ENCODE results near the gene EXPH5. TPM values are rescaled to one million over a fixed set of nuclear protein-coding genes. Genes with fewer than 3 reads are reported as not detected.

The EXPH5 gene
- total RNA-seq, 1 experiment from 2014 or later = 18.1 TPM

DNA sequence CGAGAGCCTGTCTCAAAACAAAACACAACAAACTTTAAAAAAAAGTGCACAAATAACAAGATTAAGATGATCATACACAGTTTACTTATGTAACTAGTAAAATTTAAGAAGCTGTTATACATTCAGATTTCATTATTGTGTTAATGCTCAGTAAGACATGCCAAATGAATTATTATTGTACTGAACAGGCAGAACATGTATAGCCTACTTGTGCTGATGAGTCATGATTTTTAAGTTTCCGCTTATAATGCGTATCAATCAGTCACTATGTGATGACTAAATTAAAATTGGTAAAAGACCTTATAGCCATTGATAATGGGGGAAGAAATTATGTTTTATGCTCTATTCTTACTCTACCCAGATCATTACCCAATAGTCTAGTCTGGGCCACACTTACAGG, 20.5 kb upstream of the EXPH5 start:
- BruUV-seq (replicated peaks) = no TSS peak
- ChIA-PET POLR2A (no interaction called here), CTCF (no interaction called here)
- H3K4me1 Mint-ChIP-seq (ENCODE audit: low read depth, unreplicated experiment) = peaks cover 8% of the 10 kb centered on the region
- no peak for DNase-seq
- no peaks in the 10 kb centered on the region for H3K9me3 Mint-ChIP-seq (ENCODE audit: unreplicated experiment)
- no peak overlapping the region for H3K27ac Mint-ChIP-seq (ENCODE audit: unreplicated experiment)
- no peak overlapping the region for H3K4me3 Mint-ChIP-seq (ENCODE audit: unreplicated experiment)
- Histone ChIP-seq H3K9me3 (no peaks in the 10 kb centered on the region), H3K4me3 (ENCODE audit: low read depth, low read length) (no peak overlapping the region), H3K4me1 (peaks cover 15% of the 10 kb centered on the region), H3K27me3 (replicated peaks; ENCODE audit: control insufficient read depth, insufficient read depth, low read length) (no peaks in the 10 kb centered on the region), H3K36me3 (ENCODE audit: control insufficient read depth, insufficient read depth, low read length) (no peaks in the 10 kb centered on the region)
- no peaks in the 10 kb centered on the region for H3K36me3 Mint-ChIP-seq (ENCODE audit: insufficient read depth, unreplicated experiment)
- no peaks in the 10 kb centered on the region for H3K27me3 Mint-ChIP-seq (ENCODE audit: insufficient read depth, unreplicated experiment)
- intact Hi-C loops (cut with micrococcal nuclease; ENCODE audit: unreplicated experiment) = no loop called here
- TF ChIP-seq, protein P1, sequence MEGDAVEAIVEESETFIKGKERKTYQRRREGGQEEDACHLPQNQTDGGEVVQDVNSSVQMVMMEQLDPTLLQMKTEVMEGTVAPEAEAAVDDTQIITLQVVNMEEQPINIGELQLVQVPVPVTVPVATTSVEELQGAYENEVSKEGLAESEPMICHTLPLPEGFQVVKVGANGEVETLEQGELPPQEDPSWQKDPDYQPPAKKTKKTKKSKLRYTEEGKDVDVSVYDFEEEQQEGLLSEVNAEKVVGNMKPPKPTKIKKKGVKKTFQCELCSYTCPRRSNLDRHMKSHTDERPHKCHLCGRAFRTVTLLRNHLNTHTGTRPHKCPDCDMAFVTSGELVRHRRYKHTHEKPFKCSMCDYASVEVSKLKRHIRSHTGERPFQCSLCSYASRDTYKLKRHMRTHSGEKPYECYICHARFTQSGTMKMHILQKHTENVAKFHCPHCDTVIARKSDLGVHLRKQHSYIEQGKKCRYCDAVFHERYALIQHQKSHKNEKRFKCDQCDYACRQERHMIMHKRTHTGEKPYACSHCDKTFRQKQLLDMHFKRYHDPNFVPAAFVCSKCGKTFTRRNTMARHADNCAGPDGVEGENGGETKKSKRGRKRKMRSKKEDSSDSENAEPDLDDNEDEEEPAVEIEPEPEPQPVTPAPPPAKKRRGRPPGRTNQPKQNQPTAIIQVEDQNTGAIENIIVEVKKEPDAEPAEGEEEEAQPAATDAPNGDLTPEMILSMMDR (IDR thresholded peaks at IDR 0.05; ENCODE audit: insufficient read depth in 1 of 2, low read depth in 1 of 2, low read length in 1 of 2, severe bottlenecking in 1 of 2, unreplicated experiment in 1 of 2) = no peak

DNA sequence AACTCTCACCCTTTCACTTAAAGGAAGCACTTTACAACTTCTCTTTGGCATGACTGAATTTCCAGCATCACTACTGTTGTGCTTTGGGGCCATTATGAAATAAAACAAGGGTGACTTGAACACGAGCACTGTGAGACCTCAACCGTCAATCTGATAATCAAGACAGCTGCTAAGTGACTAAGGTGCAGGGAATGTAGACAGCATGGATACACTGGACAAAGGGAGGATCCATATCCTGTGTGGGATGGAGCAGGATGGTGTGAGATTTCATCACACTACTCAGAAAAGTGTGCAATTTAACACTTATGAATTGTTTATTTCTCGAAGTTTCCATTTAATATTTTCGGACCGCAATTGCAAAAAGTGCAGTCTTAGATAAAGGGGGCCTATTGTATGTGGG, 16.1 kb upstream of the EXPH5 start:
- no peak for DNase-seq

DNA sequence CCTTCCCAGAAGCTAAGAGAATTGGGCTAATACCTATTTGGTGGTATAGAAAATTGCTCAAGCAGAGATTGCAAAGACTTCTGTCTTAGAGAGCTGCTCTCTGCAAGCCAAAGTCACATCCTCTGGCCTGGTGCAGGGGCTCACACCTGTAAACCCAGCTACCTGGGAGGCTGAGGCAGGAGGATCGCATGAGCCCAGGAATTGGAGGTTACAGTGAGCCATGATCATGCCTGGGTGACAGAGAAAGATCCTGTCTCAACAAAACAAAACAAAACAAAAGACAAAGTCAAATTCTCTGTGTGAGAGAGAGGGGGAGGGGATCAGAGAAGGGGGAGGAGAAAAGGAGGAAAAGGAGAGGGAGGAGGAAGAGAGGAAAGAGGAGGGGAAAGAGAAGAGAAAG, 15.0 kb upstream of the EXPH5 start:
- BruUV-seq (replicated peaks) = no TSS peak
- Mint-ChIP-seq H3K27me3 (ENCODE audit: insufficient read depth, unreplicated experiment) (no peaks in the 10 kb centered on the region), H3K27ac (ENCODE audit: unreplicated experiment) (no peak overlapping the region), H3K4me1 (ENCODE audit: low read depth, unreplicated experiment) (peaks cover 25% of the 10 kb centered on the region), H3K9me3 (ENCODE audit: unreplicated experiment) (no peaks in the 10 kb centered on the region), H3K4me3 (ENCODE audit: unreplicated experiment) (no peak overlapping the region), H3K36me3 (ENCODE audit: insufficient read depth, unreplicated experiment) (no peaks in the 10 kb centered on the region)
- CTCF ChIA-PET = no interaction called here
- no peaks in the 10 kb centered on the region for H3K27me3 ChIP-seq (replicated peaks; ENCODE audit: control insufficient read depth, insufficient read depth, low read length)
- TF ChIP-seq, protein P1 (IDR thresholded peaks at IDR 0.05; ENCODE audit: insufficient read depth in 1 of 2, low read depth in 1 of 2, low read length in 1 of 2, severe bottlenecking in 1 of 2, unreplicated experiment in 1 of 2) = no peak
- H3K9me3 ChIP-seq = no peaks in the 10 kb centered on the region
- H3K36me3 ChIP-seq (ENCODE audit: control insufficient read depth, insufficient read depth, low read length) = no peaks in the 10 kb centered on the region
- POLR2A ChIA-PET = no interaction called here
- no peak for DNase-seq
- peaks cover 15% of the 10 kb centered on the region; the same call in 1 of the 2 replicates for H3K4me1 ChIP-seq
- intact Hi-C loops (cut with micrococcal nuclease; ENCODE audit: unreplicated experiment) = no loop called here
- no peak overlapping the region for H3K4me3 ChIP-seq (ENCODE audit: low read depth, low read length)

More for the DNA sequence above, 16.1 kb upstream of the EXPH5 start:
- Histone ChIP-seq H3K4me3 (ENCODE audit: low read depth, low read length) (no peak overlapping the region), H3K9me3 (no peaks in the 10 kb centered on the region), H3K4me1 (peaks cover 15% of the 10 kb centered on the region; the same call in 1 of the 2 replicates), H3K36me3 (ENCODE audit: control insufficient read depth, insufficient read depth, low read length) (no peaks in the 10 kb centered on the region), H3K27me3 (replicated peaks; ENCODE audit: control insufficient read depth, insufficient read depth, low read length) (no peaks in the 10 kb centered on the region)
- H3K4me1 Mint-ChIP-seq (ENCODE audit: low read depth, unreplicated experiment) = peaks cover 25% of the 10 kb centered on the region
- H3K27me3 Mint-ChIP-seq (ENCODE audit: insufficient read depth, unreplicated experiment) = no peaks in the 10 kb centered on the region
- no peaks in the 10 kb centered on the region for H3K9me3 Mint-ChIP-seq (ENCODE audit: unreplicated experiment)
- H3K36me3 Mint-ChIP-seq (ENCODE audit: insufficient read depth, unreplicated experiment) = no peaks in the 10 kb centered on the region
- ChIA-PET POLR2A (no interaction called here), CTCF (no interaction called here)
- TF ChIP-seq, protein P1 (IDR thresholded peaks at IDR 0.05; ENCODE audit: insufficient read depth in 1 of 2, low read depth in 1 of 2, low read length in 1 of 2, severe bottlenecking in 1 of 2, unreplicated experiment in 1 of 2) = no peak
- intact Hi-C loops (cut with micrococcal nuclease; ENCODE audit: unreplicated experiment) = no loop called here
- H3K4me3 Mint-ChIP-seq (ENCODE audit: unreplicated experiment) = no peak overlapping the region
- no TSS peak for BruUV-seq (replicated peaks)
- H3K27ac Mint-ChIP-seq (ENCODE audit: unreplicated experiment) = no peak overlapping the region

All from Caco-2 (cell line).